CD4-positive, alpha-beta T cell treated with Interleukin-4 for 1 hour (primary cell): Measurements from ENCODE around the gene PFN2.
"Not testable (repeated sequence)": the region's sequence is repeated elsewhere in the genome, so short reads cannot be mapped to it uniquely, and the experiment has no call there.

Experiments
- DNase-seq, 2 donors: peaks; one replicate each; pipeline ENCODE4 v3.0.0-alpha.2; 2020 to 2022

Gene PFN2

GRCh38 chr3:149967086-149967685, 3.5 kb downstream of the PFN2 start:
- DNase-seq: peak in 1 of 2 donors; percentile 70

DNA sequence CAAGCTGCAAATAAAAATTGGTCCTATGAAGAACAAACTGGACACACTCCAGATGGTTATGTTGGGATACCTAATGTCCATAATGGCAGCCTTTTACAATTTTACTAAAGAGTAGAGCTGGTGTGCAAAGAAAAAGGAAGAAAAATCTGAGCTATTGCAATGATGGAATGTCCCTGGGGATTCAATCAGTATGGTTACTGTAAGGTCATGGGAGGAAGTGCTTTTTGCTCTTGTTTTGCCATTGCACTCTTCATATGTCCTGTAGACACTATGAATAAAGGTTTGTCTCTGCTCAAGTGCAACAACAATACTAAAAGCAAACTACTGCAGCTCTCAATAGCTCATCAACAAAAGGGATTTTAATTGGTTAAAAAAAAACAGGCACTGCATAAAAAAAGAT, 5.4 kb downstream of the PFN2 start:
- no peak for DNase-seq

DNA sequence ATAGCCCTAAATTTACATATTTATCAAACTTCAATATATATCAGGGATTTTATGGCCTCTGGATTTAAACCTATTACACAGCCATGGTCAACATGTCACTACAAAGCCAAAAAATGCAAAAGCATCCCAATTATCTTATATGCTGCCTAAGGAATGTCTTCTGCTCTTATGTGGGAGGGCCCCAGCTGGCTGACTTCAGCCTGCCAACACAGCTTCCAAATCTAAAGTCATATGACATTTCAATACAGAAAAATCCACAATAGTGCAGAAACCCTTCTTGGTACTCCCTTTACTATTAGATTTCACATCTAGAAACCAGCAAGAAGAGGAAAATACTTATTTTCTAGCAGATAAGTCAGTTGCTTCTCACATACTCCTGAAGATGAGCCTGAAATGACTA, 6.4 kb downstream of the PFN2 start:
- no peak for DNase-seq

DNA sequence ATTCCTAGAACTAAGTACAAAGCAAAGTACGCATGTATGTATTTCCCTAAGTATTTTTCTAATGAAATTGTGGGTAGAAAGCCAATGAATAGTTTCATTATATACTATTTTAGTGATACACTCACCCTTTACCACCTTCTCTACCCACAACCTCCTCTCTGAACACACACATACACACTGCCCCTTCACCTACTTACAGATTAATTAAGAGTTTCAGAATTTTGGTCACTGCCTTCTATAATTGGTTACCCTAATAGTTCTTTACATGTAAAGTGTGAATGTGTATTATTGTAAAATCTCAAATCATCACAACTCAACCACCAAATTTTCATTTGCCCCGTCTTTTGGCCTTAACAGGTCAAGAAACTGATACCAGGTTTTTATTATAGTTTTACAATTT, 7.2 kb downstream of the PFN2 start:
- no peak for DNase-seq

DNA sequence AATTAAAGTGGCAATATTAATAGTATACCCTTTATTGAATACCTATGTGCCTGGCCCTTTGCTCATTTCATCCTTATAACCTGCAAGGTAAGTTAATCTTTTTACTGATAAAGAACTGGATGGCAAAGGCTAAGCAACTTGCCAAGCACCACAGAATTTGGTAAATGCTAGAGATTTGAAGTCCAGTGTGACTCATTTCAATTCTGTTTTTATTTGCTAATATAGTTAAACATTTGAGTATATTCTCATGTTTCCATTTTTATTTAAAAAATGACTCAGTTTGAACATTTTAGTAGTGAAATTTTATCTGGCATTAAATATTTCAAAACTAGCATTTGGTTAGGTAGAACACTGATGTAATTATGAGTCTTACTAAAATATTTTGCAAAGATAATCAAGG, 11.3 kb downstream of the PFN2 start:
- no peak for DNase-seq

- DNase-seq: no peak
These were observed 12.4 kb downstream of the PFN2 start for GRCh38 chr3:149958171-149958796.

DNA sequence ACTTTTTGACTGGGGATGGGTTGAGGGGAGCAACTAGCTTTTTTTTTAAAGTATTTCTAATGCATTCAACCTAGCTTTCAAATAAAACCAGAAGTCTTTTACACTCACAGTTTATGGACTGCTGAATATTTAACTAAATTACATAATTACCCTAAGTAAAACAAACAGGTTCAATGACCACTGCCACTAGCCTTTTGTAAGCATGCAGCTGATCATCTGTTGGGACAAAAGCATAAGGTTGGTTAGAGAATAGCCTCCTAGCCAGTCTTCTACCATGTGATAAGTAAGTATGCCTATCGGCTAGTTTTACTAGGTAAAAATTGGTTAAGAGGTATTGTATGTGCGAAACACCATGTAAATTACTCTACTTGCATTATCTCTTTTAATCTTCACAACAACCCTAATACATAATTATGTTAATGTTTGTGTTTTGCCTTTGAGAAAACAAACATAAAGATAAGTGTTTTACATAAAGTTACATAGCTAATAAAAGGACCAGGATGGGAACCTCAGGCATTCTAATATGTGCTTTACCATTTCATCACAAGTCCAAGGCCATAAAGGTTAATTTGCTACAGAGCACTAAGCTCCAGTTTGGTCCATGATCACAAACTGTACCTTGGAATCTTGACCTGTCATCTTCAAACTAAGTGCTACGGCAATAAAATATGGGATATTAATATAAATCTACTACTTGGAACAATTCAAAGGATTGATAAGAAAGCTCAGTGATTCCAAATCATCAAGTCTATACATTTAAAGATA, 13.2 kb downstream of the PFN2 start:
- no peak for DNase-seq

- DNase-seq: no peak
These were observed 15.2 kb downstream of the PFN2 start for GRCh38 chr3:149955449-149955848.

DNA sequence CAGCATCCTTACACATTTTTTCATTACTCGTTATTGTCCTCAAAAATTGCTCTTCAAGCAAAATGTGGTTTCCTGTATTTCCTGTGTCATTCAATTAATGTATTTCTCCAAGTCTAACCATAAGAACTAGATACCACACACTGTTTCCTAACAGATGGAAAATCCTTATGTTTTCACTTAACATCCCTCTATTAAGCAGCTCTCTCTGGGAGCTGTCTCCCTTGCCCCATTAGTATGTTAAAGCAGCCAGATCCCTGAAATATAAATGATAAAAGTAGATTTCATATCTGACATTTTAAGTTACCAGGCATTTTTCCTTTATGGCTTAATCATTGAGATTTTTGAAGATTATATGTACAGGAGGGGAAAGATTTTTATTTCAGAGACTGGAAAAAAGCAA, 15.9 kb downstream of the PFN2 start:
- no peak for DNase-seq

GRCh38 chr3:149949181-149949580, 21.5 kb downstream of the PFN2 start:
- no peak for DNase-seq

DNA sequence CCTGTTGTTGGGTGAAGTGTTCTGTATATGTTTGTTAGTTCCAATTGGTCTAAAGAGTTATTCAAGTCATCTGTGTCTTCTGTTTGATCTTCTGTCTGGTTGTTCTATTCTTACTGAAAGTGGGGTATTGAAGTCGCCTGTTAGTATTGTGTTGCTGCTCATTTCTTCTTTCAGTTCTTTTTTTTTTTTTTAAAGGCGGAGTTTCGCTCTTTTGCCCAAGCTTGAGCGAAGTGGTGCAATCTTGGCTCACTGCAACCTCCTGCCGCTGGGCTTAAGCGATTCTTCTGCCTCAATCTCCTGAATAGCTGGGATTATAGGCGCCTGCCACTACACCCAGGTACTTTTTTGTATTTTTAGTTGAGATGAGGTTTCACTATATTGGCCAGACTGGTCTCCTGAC, 23.5 kb downstream of the PFN2 start:
- no peak for DNase-seq

- not testable (repeated sequence) for DNase-seq
These were observed 26.7 kb downstream of the PFN2 start for GRCh38 chr3:149943966-149944365.

GRCh38 chr3:149942409-149942808, 28.3 kb downstream of the PFN2 start:
- no peak for DNase-seq

GRCh38 chr3:149941946-149942345, 28.7 kb downstream of the PFN2 start:
- no peak for DNase-seq

GRCh38 chr3:149941186-149941585, 29.5 kb downstream of the PFN2 start:
- DNase-seq: no peak

DNA sequence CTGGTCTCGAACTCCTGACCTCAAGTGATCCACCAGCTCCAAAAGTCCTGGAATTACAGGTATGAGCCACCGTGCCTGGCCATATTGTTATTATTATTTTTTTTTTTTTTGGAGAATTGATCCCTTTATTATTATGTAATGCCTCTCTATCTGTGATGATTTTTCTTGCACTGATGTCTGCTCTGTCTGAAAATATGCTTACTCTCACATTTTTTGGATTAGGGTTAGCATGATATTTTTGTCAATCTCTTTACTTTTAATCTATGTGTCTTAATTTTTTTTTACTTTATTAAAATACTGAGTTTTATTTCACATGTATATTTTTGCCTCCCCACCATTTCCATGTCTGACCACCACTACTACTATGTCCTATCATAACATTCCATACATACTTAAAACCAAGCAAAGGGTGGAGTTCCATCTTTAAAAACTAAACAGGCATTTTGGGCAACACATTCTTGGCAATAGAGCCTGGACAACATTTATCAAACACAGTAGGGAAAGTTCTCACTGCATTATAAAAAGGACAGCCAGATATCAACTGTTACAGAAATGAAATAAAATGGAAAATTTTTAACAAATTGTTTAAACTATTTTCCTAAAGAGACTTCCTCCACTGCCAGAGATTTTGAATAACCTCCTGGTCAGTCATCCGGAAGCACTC, 32.2 kb downstream of the PFN2 start:
- not testable (repeated sequence) for DNase-seq

DNA sequence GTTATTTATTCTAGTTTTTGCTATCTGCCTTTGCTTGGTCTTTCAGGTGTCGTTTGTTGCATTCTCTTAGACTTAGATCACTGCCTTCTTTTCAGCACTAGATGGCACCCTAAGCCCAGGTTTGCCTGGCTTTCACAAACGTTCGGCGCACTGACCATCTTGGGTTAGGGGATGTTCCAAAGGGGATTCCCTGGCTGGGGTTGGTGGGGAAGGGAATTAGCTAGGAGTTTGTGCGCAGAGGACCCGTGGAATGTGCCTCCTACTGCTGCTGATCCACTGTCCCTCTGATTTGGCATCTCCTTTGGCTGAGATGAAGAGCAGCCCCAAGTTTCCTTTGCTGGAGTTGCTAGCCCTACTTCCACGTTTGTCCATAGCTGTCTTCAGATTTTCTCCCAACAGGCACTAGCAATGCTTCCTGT, 33.9 kb downstream of the PFN2 start:
- peak; percentile 26 to 60 for DNase-seq

DNA sequence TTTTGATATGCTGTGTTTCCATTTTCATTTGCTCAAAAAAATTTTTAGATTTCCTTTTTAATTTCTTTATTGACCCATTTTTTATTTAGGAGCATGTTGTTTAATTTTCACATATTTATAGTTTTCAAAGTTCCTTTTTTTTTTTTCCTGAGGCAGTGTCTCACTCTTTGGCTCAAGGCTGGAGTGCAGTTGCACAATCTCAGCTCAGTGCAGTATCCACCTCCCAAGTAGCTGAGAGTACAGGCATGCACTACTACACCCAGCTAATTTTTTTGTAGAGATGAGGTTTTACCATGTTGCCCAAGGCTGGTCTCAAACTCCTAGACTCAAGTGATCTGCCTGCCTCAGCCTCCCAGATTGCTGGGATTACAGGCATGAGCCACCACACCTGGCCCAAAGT, 36.2 kb downstream of the PFN2 start:
- no peak for DNase-seq

DNA sequence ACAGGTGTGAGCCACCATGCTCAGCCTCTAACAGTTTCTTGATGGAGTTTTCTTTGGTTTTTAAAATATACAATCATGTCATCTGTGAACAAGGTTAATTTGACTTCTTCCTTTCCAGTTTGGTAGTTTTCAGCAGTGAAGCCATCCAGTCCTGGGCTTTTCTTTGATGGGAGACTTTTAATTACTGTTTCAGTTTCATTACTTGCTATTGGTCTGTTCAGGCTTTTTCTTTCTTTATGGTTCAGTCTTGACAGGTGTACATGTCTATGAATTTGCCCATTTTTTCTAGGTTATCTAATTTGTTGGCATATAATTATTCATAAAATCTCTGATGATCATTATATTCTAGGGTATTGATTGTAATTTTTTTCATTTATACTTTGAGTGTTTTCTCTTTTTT, 36.8 kb downstream of the PFN2 start:
- no peak for DNase-seq

DNA sequence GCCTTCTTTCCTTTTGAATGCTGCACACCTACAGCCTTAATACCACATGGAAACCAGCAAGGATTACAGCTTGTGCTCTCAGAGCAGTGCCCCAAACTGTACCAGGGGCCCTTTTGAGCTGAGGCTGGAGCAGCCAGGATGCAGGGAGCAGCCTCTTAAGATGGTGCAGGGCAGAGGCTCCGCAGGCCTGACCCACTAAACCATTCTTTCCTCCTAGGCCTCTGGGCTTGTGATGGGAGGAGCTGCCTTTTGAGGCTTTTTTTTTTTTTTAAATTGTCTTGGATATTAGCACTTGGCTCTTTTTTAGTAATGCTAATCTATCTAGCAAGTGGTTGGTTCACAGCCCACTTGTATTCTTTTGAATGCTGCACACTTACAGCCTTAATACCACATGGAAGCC, 37.7 kb downstream of the PFN2 start:
- DNase-seq: no peak

GRCh38 chr3:149920119-149920518, 50.6 kb downstream of the PFN2 start:
- DNase-seq: no peak

- no peak for DNase-seq
These were observed 51.2 kb downstream of the PFN2 start for GRCh38 chr3:149919509-149919908.

- no peak for DNase-seq
These were observed 53.5 kb downstream of the PFN2 start for GRCh38 chr3:149917124-149917667.
